Kidney epithelial cell (primary cell): ENCODE measurements around the gene KBTBD7. TPM values are rescaled to one million over a fixed set of nuclear protein-coding genes. Genes with fewer than 3 reads are reported as not detected.
A peak's percentile ranks its signal among the peaks of the same experiment; 100 is the strongest.

ENCODE experiments used
- DNase-seq: peaks from one replicate; pipeline ENCODE4 v3.0.0-alpha.2; 2010; ENCODE audit warnings: low read depth
- H3K27me3 ChIP-seq: 2 replicates; pipeline ENCODE4 v1.6.0; 2011; ENCODE audit warnings: low read length; ENCODE audit not compliant: control insufficient read depth, insufficient read depth
- H3K36me3 ChIP-seq: 2 replicates; pipeline ENCODE4 v1.5.1; 2011; ENCODE audit warnings: low read length; ENCODE audit not compliant: control insufficient read depth, insufficient read depth
- H3K4me3 ChIP-seq: 2 replicates; pipeline ENCODE4 v1.5.1; 2011; ENCODE audit warnings: low read depth, mild to moderate bottlenecking, control low read depth, low read length
- CTCF ChIP-seq: IDR thresholded peaks from 2 replicates; pipeline ENCODE4 v1.5.1; 2011; ENCODE audit warnings: mild to moderate bottlenecking, moderate library complexity, low read length, control low read depth, inconsistent platforms; ENCODE audit not compliant: insufficient read depth, poor library complexity, severe bottlenecking
- total RNA-seq: library from RNA; depleted of rRNA; stranded (reverse); fragments of >200 nt; gene quantifications from 2 replicates; pipeline ENCODE4 v1.2.3, GENCODE V29; 2015

Gene KBTBD7
- total RNA-seq, result 3.3 and 3.7 TPM in 2 replicates

- peak within 1 kb of the TSS; percentile 46 for H3K4me3 ChIP-seq
- H3K27me3 ChIP-seq, result no peaks in the 10 kb centered on the region
- no peak for TF ChIP-seq CTCF
- DNase-seq, result peak; percentile 85
- no peaks in the 10 kb centered on the region for H3K36me3 ChIP-seq
Observed at GRCh38 chr13:41193919-41194824, at the start of gene KBTBD7. TSS of gene KBTBD7 (minus strand) at chr13:41194569. CDS start at chr13:41194257, 312 bp downstream.

GRCh38 chr13:41241626-41242025 is 47.3 kb upstream of the KBTBD7 start:
- no peaks in the 10 kb centered on the region for H3K36me3 ChIP-seq
- DNase-seq, result no peak
- no peak for TF ChIP-seq CTCF
- H3K27me3 ChIP-seq, result no peaks in the 10 kb centered on the region
- no peak overlapping the region for H3K4me3 ChIP-seq

GRCh38 chr13:41236369-41236768 is 42.0 kb upstream of the KBTBD7 start:
- Histone ChIP-seq H3K27me3 (no peaks in the 10 kb centered on the region), H3K36me3 (no peaks in the 10 kb centered on the region), H3K4me3 (no peak overlapping the region)
- TF ChIP-seq CTCF, result no peak
- no peak for DNase-seq

- TF ChIP-seq CTCF, result no peak
- no peak overlapping the region for H3K4me3 ChIP-seq
- no peaks in the 10 kb centered on the region for H3K36me3 ChIP-seq
- no peaks in the 10 kb centered on the region for H3K27me3 ChIP-seq
- no peak for DNase-seq
Observed at GRCh38 chr13:41232578-41233480, 38.5 kb upstream of the KBTBD7 start.

GRCh38 chr13:41231786-41232185 is 37.4 kb upstream of the KBTBD7 start:
- peak; percentile 32 for DNase-seq
- Histone ChIP-seq H3K36me3 (no peaks in the 10 kb centered on the region), H3K4me3 (no peak overlapping the region), H3K27me3 (no peaks in the 10 kb centered on the region)
- no peak for TF ChIP-seq CTCF
